Neural cell (in vitro differentiated cells): ENCODE data around the gene PDE10A. TPM values are rescaled to one million over a fixed set of nuclear protein-coding genes. Genes with fewer than 3 reads are reported as not detected.

Experiments used
- H2AFZ ChIP-seq: fragments of 200-600, 300-800 bp; sonication (generic), shearing (Covaris generic); 2 replicates; pipeline ENCODE4 v1.6.0; 2014; ENCODE audit warnings: low read depth, mild to moderate bottlenecking, antibody characterized with exemption, low read length, moderate library complexity
- H3F3A ChIP-seq: fragments of 200-600 bp; shearing (Covaris generic); 2 replicates; pipeline ENCODE4 v1.6.1; 2016; ENCODE audit warnings: mild to moderate bottlenecking, moderate library complexity, mixed read lengths, antibody characterized with exemption, low read length; ENCODE audit not compliant: insufficient read depth, poor library complexity, severe bottlenecking
- H3K27ac ChIP-seq: fragments of 200-600, 300-800 bp; sonication (generic), shearing (Covaris generic); 2 replicates; pipeline ENCODE4 v1.5.1; 2014; ENCODE audit warnings: mild to moderate bottlenecking, low read length, moderate library complexity
- H3K27me3 ChIP-seq: fragments of 300-800, 200-600 bp; sonication (generic), shearing (Covaris generic); 2 replicates; pipeline ENCODE4 v1.6.0; 2014; ENCODE audit warnings: mild to moderate bottlenecking, low read depth, low read length, moderate library complexity; ENCODE audit not compliant: insufficient read depth
- H3K36me3 ChIP-seq: fragments of 300-800, 200-600 bp; sonication (generic), shearing (Covaris generic); 2 replicates; pipeline ENCODE4 v1.5.1; 2014; ENCODE audit warnings: mild to moderate bottlenecking, antibody characterized with exemption, low read length, moderate library complexity; ENCODE audit not compliant: insufficient read depth
- H3K4me2 ChIP-seq: fragments of 300-800, 200-600 bp; sonication (generic), shearing (Covaris generic); 2 replicates; pipeline ENCODE4 v1.6.0; 2014; ENCODE audit warnings: mild to moderate bottlenecking, low read length
- H3K4me3 ChIP-seq: fragments of 300-800, 200-600 bp; sonication (generic), shearing (Covaris generic); 2 replicates; pipeline ENCODE4 v1.5.1; 2014; ENCODE audit warnings: mild to moderate bottlenecking, low read length, moderate library complexity
- H3K79me2 ChIP-seq: fragments of 200-600 bp; shearing (Covaris generic); replicated peaks from 2 replicates; pipeline ENCODE4 v1.6.0; 2014; ENCODE audit warnings: mild to moderate bottlenecking, low read length, moderate library complexity; ENCODE audit not compliant: insufficient read depth
- H3K9ac ChIP-seq: fragments of 300-800, 200-600 bp; sonication (generic), shearing (Covaris generic); 2 replicates; pipeline ENCODE4 v1.6.1; 2016; ENCODE audit warnings: mild to moderate bottlenecking, low read length, mixed read lengths
- H3K9me2 ChIP-seq: fragments of 200-600 bp; shearing (Covaris generic); 2 replicates; pipeline ENCODE4 v1.6.1; 2016; ENCODE audit warnings: mild to moderate bottlenecking, low read length, mixed read lengths; ENCODE audit not compliant: insufficient read depth
- H3K9me3 ChIP-seq: fragments of 200-600, 300-800 bp; sonication (generic), shearing (Covaris generic); 2 replicates; pipeline ENCODE4 v1.6.1; 2016; ENCODE audit warnings: mild to moderate bottlenecking, mixed run types, low read length, moderate library complexity, mixed read lengths
- H4K20me1 ChIP-seq: fragments of 200-600 bp; shearing (Covaris generic); 2 replicates; pipeline ENCODE4 v1.6.1; 2016; ENCODE audit warnings: mild to moderate bottlenecking, mixed run types; ENCODE audit not compliant: insufficient read depth
- CTCF ChIP-seq: fragments of 450-650 bp; IDR thresholded peaks from 2 replicates; pipeline ENCODE4 v1.5.1; 2014; ENCODE audit warnings: antibody characterized with exemption, mild to moderate bottlenecking, moderate library complexity; ENCODE audit not compliant: poor library complexity, severe bottlenecking
- EP300 ChIP-seq: fragments of 450-650 bp; conservative IDR thresholded peaks from 2 replicates; pipeline ENCODE4 v1.6.1; 2014; ENCODE audit warnings: antibody characterized with exemption, mild to moderate bottlenecking, moderate library complexity; ENCODE audit not compliant: poor library complexity, severe bottlenecking
- EZH2 ChIP-seq: fragments of 200-600, 300-800 bp; shearing (Covaris generic), sonication (generic); IDR thresholded peaks from 2 replicates; pipeline ENCODE4 v1.6.1; 2014; ENCODE audit warnings: antibody characterized with exemption, low read length, borderline replicate concordance, mild to moderate bottlenecking; ENCODE audit not compliant: insufficient read depth, poor library complexity, severe bottlenecking
- MXI1 ChIP-seq: fragments of 450-650 bp; conservative IDR thresholded peaks from 2 replicates; pipeline ENCODE4 v1.6.1; 2014; ENCODE audit warnings: antibody characterized with exemption, mild to moderate bottlenecking; ENCODE audit not compliant: poor library complexity, severe bottlenecking
- POLR2AphosphoS5 ChIP-seq: IDR thresholded peaks from 2 replicates; pipeline ENCODE4 v1.6.1; 2012
- RAD21 ChIP-seq: fragments of 450-650 bp; conservative IDR thresholded peaks from 2 replicates; pipeline ENCODE4 v1.6.1; 2014; ENCODE audit warnings: antibody characterized with exemption, mild to moderate bottlenecking, moderate library complexity
- REST ChIP-seq: IDR thresholded peaks from 2 replicates; pipeline ENCODE4 v1.6.1; 2012; ENCODE audit warnings: borderline replicate concordance
- SMC3 ChIP-seq: fragments of 450-650 bp; conservative IDR thresholded peaks from 2 replicates; pipeline ENCODE4 v1.6.1; 2014; ENCODE audit warnings: antibody characterized with exemption, mild to moderate bottlenecking, moderate library complexity; ENCODE audit not compliant: poor library complexity
- TAF1 ChIP-seq: IDR thresholded peaks from 2 replicates; pipeline ENCODE4 v1.6.1; 2012; ENCODE audit warnings: low read depth
- polyA plus RNA-seq: library from polyadenylated mRNA; depleted of rRNA; stranded (reverse); fragments of >200 nt; gene quantifications from 2 replicates; pipeline ENCODE4 v1.2.3, GENCODE V29; 2014

The PDE10A gene
- polyA plus RNA-seq, 1 donor from 2014 or later, result 52.4 TPM

- no peaks in the 10 kb centered on the region for H3K27me3 ChIP-seq
- no peaks in the 10 kb centered on the region for H3F3A ChIP-seq
- H4K20me1 ChIP-seq, result no peaks in the 10 kb centered on the region
- H3K9ac ChIP-seq, result no peak overlapping the region
- no peaks in the 10 kb centered on the region for H3K36me3 ChIP-seq
- TF ChIP-seq POLR2AphosphoS5, result no peak
- no peak for TF ChIP-seq RAD21
- no peak for TF ChIP-seq REST
- no peak for TF ChIP-seq EZH2
- TF ChIP-seq EP300, result no peak
- no peak for TF ChIP-seq TAF1
- no peak for TF ChIP-seq SMC3
- TF ChIP-seq CTCF, result no peak
- H3K79me2 ChIP-seq, result peaks cover 81% of the 10 kb centered on the region
- H3K4me2 ChIP-seq, result no peak overlapping the region
- H3K9me3 ChIP-seq, result no peaks in the 10 kb centered on the region
- H3K27ac ChIP-seq, result no peak overlapping the region
- no peaks in the 10 kb centered on the region for H3K9me2 ChIP-seq
- no peak overlapping the region for H3K4me3 ChIP-seq
- H2AFZ ChIP-seq, result no peak overlapping the region
Observed at GRCh38 chr6:165656581-165657324, 6.3 kb downstream of the PDE10A start.

GRCh38 chr6:165655191-165655590 is 7.8 kb downstream of the PDE10A start:
- Histone ChIP-seq H3K9me2 (no peaks in the 10 kb centered on the region), H2AFZ (no peak overlapping the region), H3K4me2 (no peak overlapping the region), H3K27me3 (no peaks in the 10 kb centered on the region), H3K9ac (no peak overlapping the region), H3K79me2 (peaks cover 80% of the 10 kb centered on the region), H3K4me3 (no peak overlapping the region), H4K20me1 (no peaks in the 10 kb centered on the region), H3K27ac (no peak overlapping the region), H3K36me3 (no peaks in the 10 kb centered on the region), H3F3A (no peaks in the 10 kb centered on the region), H3K9me3 (no peaks in the 10 kb centered on the region)
- no peak for TF ChIP-seq EP300
- TF ChIP-seq SMC3, result no peak
- TF ChIP-seq REST, result no peak
- no peak for TF ChIP-seq RAD21
- no peak for TF ChIP-seq MXI1
- no peak for TF ChIP-seq CTCF
- TF ChIP-seq TAF1, result no peak
- TF ChIP-seq EZH2, result no peak
- TF ChIP-seq POLR2AphosphoS5, result no peak
